HG03039 (cell line): ENCODE measurements around the gene GPX2.

Source experiments
- ATAC-seq: cut with Tn5 transposase; IDR thresholded peaks from one replicate; pipeline ENCODE4 v1.9.1; 2021; ENCODE audit warnings: mild to moderate bottlenecking, moderate library complexity; ENCODE audit not compliant: unreplicated experiment

The GPX2 gene

DNA sequence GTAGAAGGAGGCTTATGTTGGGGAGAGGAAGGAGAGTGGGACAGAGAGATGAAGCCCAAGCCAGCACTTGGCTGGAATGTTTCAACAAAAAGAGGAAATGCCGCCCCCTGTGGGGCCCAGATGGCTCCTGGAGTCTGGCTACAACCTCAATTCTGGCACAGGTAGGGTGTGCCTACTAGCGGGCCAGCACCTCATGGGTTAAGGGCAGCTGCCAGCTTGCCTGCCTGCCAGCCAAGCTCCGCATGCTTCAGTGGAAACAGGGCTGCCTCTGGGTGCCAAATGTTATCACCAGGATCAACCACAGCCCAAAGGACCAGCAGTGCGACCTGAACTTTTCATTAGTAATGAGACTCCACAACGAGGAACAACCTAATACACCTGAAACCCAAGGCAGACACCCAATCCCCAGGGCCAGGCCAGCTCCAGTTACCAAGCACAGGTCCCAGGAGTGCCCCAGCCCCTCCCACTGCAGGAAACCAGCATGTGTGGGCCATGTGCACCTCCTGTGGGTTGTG lies 18.3 kb upstream of the GPX2 start:
- no peak for ATAC-seq

DNA sequence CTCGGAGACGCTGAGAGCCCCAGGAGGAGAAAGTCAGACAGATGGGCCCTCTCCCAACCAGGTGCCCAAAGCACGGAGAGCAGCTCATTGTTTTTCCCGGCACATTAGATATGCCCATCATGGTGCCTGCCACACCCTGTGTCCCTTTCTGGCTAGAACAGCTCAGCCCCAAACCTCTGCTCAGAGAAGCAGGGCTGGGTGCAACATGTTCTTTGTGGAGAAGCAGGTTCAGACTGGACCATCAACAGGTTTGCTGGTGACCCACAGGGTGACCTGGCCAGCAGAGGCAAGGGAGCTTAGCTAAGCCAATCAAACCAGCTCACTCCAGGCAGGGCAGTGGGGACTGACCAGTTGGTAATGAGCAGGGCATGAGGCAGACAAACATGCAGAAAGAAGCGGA lies 16.2 kb upstream of the GPX2 start:
- no peak for ATAC-seq

DNA sequence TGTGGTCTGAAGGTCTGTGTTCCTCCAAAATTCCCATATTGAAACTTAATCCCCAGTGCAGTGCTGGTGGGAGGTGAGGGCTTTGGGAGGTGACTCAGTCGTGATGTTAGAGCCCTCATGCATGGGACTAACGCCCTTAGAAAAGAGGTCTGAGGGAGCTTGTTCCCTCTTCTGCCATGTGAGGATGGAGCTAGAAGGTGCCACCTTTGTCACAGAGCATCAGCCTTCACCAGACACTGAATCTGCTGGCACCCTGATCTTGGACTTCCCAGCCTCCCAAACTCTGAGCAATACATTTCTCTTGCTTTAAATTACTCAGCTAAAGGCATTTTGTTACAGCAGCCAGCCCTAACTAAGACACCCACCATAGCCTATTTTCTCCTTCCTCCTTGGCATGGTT lies 15.7 kb upstream of the GPX2 start:
- no peak for ATAC-seq

DNA sequence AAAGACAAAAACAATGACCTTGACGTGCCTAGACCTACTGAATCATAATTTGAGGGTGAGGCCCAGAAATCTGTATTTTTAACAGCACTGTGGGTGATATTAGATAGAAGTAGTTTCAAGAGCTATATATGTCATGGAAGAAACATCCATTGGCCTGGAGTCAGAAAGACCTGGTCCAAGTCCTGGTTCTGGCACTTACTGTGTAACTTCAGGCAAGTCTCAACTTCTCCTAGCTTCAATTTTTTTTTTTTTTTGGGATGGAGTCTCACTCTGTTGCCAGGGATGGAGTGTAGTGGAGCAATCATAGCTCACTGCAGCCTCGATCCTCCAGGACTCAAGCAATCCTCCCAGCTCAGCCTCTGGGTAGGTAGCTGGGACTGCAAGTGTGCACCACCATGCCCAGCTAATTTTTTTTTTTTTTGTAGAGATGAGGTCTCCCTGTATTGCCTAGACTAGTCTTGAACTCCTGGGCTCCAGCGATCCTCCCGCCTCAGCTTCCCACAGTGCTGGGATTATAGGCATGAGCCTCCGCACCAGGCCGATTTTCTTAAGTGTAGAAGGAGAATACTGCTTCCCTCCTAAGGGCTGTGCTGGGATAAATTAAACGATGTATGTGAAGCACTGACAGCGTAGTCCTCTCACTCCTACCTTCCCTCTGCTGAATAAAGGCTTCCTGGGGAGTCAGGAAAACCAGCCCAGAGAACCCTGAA lies 14.3 kb upstream of the GPX2 start:
- ATAC-seq: no peak

DNA sequence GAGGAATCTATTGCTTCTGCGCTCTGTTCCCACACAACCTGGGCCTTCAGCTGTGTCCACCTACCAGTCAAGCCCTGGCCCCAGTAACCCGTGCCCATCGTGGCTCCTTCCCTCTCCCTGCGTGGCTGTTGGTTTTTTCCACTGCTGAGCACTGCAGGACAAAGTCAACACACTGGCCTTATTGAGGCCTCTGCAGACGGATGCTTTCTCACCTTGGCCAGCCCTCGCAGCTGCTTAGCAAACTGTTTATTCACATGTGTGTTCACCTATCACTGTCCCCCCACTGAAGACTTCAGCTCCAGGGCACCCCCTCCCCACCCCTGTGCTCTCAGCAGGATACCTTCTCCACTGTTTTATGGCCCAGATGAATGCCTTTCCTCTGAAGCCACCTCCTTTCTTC lies 12.8 kb upstream of the GPX2 start:
- no peak for ATAC-seq

DNA sequence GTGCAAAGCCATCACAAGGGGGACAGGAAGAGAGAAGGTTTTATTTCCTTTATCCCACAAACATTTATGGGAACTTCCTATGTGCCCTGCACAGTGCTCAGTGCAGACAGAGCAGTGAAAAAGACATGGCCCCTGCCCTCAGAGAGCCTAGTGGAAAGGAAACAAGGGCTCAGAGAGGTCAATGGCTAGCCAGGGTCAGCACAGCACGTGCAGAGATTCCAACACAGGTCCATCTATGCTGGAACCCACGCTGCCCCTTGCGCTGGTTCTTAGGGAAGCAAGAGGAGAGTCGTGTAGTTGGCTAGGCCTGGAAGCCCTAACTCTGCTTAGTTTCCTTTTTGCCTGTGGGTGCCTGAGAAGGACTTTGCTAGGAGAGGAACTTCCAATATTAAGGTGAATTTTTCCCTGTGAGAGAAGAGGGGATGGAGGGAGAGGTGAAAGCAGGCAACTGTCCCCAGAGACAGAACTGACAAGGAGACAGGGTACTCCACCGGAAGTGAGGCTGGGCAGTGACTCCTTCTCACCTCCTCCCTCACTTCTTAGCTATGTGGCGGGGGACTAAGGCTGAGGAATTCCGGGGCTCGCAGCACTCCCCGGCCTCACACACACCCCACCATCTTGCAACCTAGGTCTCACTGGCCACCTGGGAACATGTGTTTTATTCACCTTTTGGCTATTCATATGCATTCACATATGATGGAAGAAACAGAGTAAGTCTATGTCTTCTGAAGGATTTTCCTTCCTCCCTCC lies 12.1 kb upstream of the GPX2 start:
- no peak for ATAC-seq

DNA sequence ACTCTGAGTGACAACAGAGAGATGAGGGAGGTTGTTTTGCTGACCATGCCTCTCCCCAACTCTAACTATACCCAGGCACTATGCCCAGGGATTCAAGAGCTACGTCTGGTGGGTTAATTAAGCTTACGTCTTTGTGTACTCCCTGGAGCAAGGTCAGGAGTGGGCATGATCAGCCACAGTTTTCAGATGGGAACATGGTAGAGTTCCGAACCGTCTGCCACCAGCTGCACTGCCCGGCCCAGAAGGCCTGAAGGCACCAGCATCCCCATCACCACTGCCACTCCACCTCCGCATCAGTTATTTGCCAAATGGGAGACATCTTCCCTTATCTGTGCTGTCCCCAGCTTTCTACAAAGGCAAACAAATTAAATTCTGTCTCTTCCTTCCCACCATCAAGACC lies 11.1 kb upstream of the GPX2 start:
- no peak for ATAC-seq

DNA sequence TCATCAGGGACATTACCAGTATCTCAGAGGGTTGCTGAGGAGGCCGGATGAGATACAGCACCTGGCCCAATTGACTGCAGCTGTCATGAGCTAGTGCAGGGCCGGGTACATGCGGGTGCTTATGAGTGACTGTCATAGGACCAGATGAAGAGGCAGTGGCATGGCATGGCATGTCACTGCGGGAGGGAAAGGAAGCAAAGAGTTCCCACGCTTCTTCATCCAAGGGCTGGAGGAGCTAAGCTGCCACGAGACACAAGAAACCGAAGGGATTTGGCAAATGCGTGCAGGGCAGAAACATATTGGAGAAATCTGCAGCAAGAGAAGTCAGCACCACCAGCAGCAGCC lies 10.7 kb upstream of the GPX2 start:
- ATAC-seq: no peak

DNA sequence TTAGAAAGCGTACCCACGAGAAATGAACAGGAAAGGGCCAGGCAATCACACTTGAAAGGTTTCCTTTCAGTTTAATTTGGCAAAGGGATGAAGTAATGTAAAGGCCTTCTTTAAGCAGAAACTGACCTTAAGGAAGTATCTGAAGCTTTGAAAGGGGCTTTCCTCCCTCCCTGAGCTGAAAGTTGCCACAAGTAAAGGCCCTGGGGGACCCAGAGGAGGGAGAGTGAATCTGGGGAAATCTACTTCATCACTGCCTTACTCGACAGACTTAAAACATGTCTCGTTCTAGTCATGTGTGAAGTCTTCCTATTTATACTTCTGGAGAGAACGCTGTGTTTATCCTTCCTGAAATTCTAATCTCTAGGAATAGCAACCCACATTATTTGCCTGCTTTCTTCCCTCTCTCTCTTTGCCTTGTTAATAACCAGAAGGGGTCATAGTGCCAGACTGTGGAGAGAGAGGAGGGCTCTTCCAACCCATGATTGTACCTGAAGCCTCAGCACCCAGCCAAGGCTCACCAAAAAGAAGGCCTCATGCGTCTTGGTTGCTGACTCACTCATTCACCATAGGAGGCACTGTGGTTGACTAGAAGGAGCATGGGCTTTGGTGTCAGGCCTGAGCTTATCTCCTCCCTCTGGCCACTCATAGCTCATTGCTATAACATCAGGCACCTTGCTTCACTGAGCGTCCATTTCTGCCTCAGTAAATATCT lies 10.2 kb upstream of the GPX2 start:
- ATAC-seq: no peak

DNA sequence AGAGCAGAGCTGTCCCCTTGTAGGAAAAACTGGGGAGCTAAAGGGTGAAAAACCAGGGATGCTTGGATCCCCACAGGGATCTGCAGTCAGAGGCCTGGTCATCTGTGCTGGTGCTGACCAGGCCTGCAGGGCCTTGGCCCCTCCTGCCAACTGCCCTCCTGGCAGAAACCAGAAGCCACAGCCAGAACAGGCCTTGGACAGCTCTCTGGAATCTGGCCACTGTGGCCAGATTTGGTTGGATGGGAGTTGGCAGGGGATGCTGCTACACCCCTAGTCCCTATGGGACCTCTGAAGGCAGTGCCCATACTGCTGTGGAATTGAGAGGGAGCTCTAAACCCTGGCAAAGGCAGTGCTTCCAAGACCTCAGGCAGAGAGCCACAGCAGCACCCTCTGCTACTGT lies 9.2 kb upstream of the GPX2 start:
- no peak for ATAC-seq

DNA sequence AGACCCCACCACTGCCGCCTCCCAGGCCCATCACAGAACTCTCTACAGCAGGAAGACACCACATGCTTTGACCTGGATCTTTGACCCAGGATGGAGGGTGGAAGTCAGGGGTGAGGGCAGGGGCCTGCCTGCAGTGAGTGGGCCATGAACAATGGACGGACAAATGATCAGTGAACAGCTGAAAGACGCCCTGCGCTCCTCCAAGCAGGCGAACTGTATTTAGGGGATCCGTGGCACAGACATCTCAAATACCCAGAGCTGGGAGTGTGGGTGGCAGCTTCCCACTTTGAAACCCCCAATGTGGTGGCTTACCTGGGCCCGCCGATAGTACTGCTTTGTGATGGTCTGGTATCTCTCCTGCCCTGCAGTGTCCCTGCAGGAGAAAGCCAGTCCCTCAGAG lies 8.7 kb upstream of the GPX2 start:
- no peak for ATAC-seq

DNA sequence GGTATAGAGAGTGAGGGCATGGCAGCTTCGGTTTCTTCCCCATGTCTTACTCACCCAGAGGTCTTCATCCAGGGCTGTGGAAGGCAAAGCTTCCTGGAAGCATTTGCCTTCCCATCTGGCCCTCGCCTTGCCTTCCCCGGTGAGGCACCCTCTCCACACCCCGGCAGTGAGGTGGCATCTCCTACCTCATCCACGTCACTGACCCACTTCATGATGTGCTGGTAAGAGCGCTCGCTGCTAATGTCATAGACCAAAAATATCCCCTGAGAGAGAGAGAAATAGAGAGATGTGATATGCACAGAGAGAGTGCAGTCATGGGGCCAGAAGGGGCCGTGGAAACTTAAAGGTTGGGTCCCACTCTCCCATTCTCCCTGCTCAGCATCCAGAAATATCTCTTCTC lies 8.3 kb upstream of the GPX2 start:
- no peak for ATAC-seq

DNA sequence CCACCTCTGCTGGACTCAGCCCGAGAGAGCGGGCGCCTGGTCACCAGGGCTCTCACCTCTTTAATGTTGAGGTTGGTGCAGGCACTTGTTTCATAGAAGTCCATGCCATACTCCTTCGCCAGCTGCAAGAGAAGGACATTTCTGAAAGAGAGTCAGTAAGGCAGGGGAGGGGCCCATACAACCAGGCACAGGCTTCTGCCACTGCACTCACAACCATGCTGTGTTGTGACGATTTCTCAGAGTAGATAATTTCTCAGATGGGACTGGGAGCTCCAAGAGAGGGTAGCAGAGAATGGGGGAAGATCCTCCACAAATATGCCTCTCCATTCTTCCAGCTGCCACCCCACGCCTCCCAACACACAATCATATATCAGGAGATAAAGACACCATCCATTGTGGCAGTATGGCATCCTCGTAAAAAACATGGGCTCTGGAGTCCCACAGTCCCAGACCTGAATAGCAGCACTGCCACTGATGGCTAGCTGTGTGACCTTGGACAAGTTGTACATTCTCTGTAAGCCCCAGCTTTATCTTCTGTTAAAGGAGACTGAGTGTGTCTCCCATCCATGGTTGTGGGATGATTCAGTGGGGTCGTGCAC lies 6.2 kb upstream of the GPX2 start:
- ATAC-seq: no peak

DNA sequence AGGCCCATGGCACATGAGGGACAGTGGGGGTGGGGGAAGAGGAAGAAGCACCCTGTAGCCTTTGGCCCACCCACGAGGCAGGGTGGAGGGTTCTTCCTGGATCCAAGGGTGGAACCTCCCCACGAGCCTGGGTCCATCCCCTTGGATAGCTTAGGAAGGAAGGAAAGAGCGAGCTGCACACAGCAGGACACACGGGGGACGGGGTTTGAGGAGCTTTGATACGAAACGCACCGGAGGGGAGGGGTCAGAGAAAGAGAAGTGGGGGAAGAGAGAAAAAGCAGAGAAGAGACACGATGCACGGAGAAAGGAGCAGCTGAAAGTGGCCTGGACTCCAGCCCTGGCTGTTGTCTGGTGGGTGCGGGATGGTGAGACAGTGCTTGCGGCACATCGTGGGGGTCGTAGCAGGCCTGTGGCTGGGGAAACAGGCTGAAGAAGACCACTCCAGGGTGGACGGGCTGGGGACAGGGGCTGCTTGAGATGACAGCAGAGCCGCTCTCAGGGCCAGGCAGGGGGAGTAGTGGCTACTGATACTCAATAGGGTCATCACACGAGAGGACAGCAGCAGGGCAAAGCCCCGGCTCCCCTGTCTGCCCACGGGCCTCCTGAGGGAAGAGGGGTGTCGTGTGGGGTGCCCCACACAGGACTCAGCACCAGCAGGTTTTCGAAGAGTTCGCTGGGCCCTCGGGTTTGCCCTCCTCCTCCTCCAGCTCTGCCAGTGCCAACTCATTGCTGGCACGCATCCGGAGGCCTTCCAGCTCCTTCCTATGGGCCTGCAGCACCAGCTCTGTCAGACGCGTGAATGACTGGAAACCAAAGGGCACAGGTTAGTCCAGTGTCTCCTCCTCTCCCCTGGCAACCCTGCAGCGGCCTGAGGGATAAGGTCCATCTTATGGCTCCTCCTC lies 5.4 kb upstream of the GPX2 start:
- ATAC-seq: no peak

DNA sequence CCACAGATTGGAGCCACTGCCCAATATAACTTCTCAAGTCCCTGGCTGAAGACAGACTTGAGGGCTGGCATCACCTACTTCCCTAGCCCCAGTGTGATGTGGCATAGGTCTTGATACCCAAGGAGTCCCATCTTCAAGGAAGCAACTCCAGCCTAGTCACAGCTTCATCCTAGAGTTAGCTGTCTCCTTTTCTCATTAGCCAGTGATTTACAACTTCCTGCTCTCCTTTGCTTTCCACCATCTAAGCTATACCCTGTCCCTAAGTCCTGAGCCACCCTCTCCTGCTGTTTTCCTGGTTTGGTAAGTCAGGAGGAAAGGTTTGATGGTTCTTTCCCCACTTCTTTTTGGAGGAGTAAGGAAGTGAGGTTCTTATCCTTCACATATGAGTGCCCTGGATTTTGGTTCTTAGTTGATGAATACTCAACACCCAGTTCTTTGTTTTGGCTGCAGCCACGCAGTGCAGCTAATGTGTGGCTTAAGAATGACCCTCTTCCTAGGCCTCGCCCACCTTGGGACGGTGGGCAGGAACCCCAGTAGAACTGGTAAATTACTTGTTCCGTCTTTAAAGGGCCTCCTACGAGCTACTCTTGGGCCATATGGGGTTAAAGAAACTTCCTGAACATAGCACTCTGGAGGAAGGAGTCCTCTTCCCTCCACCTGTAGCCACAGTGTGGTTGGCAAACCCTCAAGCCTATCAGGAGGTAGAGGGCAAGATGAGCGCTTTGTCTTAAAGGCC lies 3.9 kb upstream of the GPX2 start:
- no peak for ATAC-seq

DNA sequence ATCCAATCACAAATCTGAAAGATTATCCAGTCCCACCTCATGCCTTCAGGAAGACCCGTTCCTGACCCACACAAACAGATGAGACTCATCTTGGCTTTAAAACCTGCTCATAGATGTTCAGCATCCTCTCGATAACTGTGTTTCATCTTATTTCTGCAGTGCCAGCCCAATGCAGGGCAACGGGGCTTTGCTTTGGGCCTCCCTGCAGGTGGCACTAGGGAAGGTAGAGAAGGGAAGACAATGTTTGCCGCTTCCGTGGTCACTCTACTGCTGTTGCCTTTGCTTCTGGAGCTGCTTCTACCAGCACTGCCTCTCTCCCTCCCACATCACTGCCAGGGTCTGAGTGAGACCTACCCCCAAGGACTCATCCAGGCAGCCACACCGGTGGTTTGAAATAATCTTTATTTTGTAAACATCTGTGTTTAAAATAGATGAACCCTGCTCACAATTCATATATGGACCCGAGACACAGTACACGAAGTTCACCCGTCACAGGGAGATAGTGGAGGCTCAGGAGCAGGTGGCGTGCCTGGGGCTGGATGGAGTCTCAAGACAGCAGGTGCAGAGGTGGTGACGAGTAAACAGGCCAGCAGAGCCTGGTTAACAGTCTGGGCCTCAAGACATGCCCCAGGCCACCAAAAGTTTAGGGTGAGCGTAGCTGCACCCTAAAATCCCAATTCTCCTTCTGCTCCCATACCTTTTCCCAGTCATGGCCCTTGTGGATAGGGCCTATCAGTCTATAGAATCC lies 3.1 kb upstream of the GPX2 start:
- ATAC-seq: no peak

DNA sequence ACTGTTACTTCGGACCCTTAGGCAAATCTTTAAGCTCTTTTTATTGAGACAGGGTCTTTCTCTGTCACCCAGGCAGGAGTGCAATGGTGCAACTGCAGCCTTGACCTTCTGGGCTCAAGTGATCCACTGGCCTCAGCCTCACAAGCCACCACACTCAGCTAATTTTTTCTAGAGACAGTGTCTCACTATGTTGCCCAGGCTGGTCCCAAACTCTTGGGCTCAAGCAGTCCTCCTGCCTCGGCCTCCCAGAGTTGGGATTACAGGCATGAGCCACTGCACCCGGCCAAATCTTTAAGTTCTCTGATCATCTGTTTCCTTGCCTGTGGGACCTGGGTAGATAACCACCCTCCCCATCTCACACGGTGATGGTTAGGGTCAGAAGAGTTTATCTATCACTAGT lies 2.3 kb upstream of the GPX2 start:
- no peak for ATAC-seq

DNA sequence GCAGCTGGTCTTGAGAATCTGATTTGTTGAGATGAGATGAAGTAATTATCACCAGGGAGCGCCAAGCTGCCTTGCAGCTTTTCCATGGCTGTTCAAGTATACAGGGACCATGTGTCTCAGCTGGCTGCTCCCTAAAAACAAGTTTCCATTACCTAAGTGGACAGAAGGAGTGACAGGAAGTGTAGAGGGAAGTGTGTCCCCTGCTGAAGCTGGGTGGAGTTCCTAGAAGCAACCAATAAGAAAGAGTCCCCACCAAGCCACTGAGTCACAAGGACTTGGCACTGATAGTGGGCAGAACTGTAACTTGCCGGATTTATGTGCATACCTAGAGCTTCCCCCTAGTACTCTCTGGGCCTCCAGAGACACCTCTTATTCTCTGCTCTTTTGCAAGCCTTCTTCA lies 1.5 kb upstream of the GPX2 start:
- ATAC-seq: no peak

DNA sequence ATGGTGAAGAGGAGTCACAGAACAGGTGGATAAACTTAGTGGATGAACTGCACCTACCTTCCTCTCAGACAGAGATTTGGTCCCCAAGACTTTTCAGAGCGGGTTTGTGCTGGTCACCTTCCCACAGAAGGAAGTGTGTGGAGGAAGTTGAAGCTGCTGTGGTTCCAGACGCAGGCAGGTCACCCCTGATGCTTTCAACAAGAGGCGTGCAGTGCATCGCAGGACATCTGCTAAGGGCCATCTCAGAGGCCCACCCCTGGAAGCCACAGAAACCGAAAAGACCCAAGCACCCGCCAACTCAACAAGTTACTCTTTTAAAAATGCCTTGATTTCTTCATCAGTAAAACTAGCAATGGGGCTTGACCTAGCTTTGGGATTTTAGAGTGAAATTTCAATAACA lies 1.0 kb upstream of the GPX2 start:
- no peak for ATAC-seq
